ENCODE measurements around the gene TDP1.

DNA sequence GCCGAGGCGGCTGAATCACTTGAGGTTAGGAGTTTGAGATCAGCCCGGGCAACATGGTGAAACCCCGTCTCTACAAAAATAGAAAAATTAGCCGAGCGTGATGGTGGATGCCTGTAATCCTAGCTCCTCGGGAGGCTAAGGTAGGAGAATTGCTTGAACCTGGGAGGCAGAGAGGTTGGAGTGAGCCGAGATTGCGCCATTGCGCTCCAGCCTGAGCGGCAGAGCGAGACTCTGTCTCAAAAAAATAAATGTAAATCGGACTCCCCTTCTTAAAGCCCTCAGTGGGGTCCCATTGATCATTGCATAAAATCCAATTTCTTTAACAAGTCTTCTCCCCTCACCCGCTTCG, 908 bp downstream of the TDP1 start:
- no peak for TF ChIP-seq POLR2A (IDR thresholded peaks at IDR 0.05)
- TF ChIP-seq, protein P1, sequence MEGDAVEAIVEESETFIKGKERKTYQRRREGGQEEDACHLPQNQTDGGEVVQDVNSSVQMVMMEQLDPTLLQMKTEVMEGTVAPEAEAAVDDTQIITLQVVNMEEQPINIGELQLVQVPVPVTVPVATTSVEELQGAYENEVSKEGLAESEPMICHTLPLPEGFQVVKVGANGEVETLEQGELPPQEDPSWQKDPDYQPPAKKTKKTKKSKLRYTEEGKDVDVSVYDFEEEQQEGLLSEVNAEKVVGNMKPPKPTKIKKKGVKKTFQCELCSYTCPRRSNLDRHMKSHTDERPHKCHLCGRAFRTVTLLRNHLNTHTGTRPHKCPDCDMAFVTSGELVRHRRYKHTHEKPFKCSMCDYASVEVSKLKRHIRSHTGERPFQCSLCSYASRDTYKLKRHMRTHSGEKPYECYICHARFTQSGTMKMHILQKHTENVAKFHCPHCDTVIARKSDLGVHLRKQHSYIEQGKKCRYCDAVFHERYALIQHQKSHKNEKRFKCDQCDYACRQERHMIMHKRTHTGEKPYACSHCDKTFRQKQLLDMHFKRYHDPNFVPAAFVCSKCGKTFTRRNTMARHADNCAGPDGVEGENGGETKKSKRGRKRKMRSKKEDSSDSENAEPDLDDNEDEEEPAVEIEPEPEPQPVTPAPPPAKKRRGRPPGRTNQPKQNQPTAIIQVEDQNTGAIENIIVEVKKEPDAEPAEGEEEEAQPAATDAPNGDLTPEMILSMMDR (IDR thresholded peaks at IDR 0.05) = no peak
